Neural cell (in vitro differentiated cells): ENCODE results near the gene RPA3.

ENCODE experiments used
- CTCF ChIP-seq: fragments of 450-650 bp; IDR thresholded peaks from 2 replicates; pipeline ENCODE4 v1.5.1; 2014; ENCODE audit warnings: antibody characterized with exemption, mild to moderate bottlenecking, moderate library complexity; ENCODE audit not compliant: poor library complexity, severe bottlenecking
- EP300 ChIP-seq: fragments of 450-650 bp; conservative IDR thresholded peaks from 2 replicates; pipeline ENCODE4 v1.6.1; 2014; ENCODE audit warnings: antibody characterized with exemption, mild to moderate bottlenecking, moderate library complexity; ENCODE audit not compliant: poor library complexity, severe bottlenecking
- EZH2 ChIP-seq: fragments of 200-600, 300-800 bp; shearing (Covaris generic), sonication (generic); IDR thresholded peaks from 2 replicates; pipeline ENCODE4 v1.6.1; 2014; ENCODE audit warnings: antibody characterized with exemption, low read length, borderline replicate concordance, mild to moderate bottlenecking; ENCODE audit not compliant: insufficient read depth, poor library complexity, severe bottlenecking
- POLR2AphosphoS5 ChIP-seq: IDR thresholded peaks from 2 replicates; pipeline ENCODE4 v1.6.1; 2012
- RAD21 ChIP-seq: fragments of 450-650 bp; conservative IDR thresholded peaks from 2 replicates; pipeline ENCODE4 v1.6.1; 2014; ENCODE audit warnings: antibody characterized with exemption, mild to moderate bottlenecking, moderate library complexity
- SMC3 ChIP-seq: fragments of 450-650 bp; conservative IDR thresholded peaks from 2 replicates; pipeline ENCODE4 v1.6.1; 2014; ENCODE audit warnings: antibody characterized with exemption, mild to moderate bottlenecking, moderate library complexity; ENCODE audit not compliant: poor library complexity
- TAF1 ChIP-seq: IDR thresholded peaks from 2 replicates; pipeline ENCODE4 v1.6.1; 2012; ENCODE audit warnings: low read depth

DNA sequence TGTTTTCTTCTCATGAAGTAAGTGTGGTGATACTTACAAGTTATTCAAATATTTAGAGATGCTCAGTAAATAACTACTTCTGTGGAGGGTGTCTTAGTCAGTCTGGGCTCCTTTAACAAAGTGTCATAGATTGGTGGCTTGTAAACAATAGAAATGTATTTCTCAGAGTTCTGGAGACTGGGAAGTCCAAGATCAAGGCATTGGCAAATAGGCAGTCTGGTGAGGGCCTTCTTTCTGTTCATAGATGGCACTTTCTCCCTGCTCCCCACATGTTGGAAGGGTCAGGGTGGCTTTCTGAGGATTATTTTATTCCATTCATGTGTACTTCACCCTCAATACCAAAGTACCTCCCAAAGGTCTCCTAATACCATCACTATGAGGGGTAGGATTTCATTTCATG is 18.4 kb downstream of the RPA3 start:
- TF ChIP-seq CTCF (no peak), TAF1 (no peak), POLR2AphosphoS5 (no peak), RAD21 (no peak), EZH2 (no peak), SMC3 (no peak), EP300 (no peak)
